IPS DF 4.7 (cell line): ENCODE data around the gene KRTAP10-4.
"Not testable (repeated sequence)": the region's sequence is repeated elsewhere in the genome, so short reads cannot be mapped to it uniquely, and the experiment has no call there.

Source experiments
- DNase-seq: peaks from one replicate; pipeline ENCODE4 v3.0.0-alpha.2; 2013; ENCODE audit warnings: low spot score; ENCODE audit errors: extremely low read depth

KRTAP10-4 gene

DNA sequence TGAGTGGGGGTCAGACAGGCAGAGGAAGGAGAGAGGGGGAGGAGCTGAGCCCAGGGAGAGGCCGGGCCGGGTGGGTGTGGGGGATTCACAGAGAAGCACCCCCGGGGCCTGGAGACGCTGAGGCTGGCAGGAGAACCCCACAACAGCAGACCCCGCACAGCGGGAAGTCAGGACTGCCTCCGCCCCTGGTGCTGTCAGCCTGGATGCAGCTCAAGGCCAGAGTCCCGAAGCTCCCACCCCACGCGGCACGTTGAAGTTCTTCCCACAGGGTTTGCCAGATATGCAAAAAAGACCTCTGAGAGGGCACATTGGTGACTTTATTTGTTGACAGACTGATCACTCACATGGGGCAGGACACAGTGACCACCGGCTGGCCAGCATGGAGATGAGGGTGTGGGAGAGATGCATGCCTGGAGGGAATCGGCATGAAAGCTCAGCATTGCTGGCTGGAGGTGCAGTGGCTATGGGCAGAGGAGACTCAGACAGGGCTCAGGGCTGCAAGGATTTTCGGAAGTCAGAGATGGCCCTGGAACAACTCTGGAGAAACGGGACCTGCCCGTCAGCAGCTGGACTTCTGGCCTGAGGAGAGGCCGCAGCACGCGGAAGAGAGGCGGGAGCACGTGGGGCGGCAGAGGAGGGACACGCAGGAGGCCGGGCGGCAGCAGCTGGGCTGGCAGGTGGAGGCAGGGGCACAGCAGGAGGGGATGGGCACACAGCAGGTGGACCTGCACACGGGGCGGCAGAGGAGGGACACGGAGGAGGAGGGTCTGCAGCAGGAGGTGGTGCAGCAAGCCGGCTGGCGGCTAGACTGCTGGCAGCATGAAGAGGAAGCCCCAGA lies 15.8 kb upstream of the KRTAP10-4 start:
- no peak for DNase-seq

DNA sequence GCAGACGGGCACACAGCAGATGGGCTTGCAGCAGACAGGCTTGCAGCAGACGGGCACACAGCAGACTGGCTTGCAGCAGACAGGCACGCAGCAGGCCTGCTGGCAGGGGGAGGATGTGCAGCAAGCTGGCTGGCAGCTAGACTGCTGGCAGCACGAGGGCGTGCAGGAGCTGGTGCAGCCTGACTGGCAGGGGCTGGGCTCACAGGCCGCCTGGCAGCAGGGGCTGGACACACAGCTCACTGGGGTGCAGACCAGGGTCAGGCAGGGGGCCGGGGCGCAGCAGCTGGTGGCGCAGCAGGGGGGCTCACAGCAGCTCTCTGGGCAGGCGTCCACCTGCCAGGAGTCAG lies 15.2 kb upstream of the KRTAP10-4 start:
- DNase-seq, result not testable (repeated sequence)

DNA sequence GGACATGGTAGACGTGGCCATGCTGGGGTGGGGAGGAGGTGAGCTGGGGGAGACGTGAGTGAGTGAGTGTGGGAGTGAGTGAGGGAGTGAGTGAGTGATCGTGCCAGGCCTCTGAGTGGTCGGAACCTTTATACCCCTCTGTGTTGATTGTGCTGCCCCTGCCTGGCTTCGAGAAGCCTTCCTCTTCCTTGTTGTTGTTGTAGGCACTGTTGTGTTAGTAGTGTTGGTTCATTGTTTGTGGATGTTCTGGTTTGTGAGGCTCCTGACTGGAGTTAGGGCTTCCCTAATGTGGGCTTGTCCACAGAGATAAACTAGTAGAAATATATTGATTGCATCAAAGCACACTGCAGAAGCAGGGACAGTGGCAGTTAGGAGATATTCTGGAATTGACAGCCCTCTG lies 14.8 kb upstream of the KRTAP10-4 start, which contains the start of gene KRTAP10-3:
Gene KRTAP10-3, minus strand, starts transcription at position 101 of the 400 bp plus-strand sequence. Its CDS starts 80 bp downstream, at position 21.
- DNase-seq, result no peak

DNA sequence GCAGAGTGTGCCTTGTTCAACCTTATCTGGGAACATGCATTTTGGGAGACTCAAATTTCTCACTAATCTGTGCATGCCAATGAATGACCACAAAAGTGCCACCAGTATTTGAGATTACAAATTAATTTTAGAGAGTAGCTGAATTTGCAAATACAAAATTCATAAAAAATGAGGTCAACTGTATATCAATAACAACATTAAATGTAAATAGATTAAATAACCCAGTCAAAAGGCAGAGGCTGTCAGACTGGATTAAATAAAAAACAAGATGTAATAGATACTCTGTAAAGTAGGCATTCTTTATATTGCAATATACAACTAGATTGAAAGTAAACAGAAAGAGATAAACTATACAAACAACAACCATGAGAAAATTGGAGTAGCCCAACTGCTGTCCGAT lies 9.4 kb upstream of the KRTAP10-4 start:
- DNase-seq, result no peak

DNA sequence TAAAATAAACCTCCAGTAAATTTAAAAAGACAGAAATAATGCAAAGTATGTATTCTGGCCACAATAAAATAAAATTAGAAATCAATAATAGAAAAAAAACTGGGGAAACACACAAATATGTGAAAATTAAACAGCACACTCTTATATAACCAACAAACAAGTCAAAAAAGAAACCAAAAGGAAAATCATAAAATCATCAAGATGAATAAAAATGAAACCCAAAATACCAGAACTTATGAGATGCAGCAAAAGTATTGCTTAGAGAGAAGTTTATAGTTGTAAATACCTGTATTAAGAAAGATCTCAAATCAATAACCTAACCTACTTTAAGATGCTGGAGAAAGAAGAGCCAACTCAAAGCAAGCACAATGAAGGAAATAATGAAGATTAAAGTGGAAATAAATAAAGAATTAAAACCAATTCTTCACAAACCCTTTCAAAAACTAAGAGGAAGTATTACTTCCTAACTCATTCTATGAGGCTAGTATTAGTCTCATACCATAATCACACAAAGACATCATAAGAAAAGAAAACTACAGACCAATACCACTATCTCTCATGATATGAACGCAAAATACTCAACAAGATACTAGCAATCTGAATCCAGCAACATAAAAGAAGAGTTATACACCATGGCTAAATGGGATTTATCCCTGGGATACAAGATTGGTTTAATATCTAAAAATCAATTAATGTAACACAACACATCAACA lies 8.5 kb upstream of the KRTAP10-4 start:
- DNase-seq, result no peak

DNA sequence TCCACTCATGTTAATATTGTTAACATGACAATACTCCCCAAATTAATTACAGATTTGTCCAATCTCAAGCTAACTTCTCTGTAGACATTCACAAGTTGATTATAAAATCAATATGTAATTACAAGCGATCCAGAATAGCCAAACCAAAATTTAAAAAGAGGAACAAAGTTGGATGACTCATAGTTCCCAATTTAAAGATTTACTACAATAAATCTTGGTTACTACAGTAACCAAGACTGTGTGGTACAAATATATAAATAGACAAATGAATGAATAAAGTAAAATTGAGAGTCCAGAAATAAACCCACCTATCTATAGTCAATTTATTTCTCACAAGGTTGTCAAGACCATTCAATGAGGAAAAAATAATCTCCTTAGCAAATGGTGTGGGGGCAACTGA lies 7.1 kb upstream of the KRTAP10-4 start:
- no peak for DNase-seq

DNA sequence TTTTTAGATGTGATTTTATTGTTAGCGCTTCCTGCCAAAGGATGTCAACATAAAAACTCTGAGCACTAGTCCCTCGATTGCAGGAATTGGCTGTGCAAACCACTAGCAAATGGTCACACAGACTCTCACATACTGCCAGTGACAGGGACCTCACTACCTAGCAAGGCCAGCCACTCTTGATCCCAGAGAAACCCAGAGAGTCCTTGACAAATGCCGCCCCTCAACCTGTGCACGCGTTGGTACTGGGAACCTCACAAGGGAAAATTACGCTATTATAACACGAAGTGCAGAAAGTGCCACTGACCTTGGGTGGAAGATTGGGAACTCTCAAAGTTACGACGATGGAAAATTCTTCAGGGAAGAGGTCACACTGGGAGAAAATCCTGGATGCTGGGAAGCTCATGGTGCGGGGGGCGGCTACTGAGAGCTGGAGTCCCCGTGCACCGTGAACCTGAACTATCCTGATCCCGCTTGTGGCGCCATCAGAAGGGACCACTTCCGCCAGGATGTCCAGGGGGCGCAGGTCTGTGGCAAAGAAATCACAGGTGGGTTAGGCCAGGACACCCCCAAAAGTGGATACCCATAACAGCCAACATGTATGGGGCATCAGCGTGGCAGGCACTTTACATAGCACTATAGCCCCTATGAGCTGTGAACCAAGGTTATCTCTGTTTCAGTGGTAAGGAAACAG lies 5.9 kb upstream of the KRTAP10-4 start:
- DNase-seq, result no peak

DNA sequence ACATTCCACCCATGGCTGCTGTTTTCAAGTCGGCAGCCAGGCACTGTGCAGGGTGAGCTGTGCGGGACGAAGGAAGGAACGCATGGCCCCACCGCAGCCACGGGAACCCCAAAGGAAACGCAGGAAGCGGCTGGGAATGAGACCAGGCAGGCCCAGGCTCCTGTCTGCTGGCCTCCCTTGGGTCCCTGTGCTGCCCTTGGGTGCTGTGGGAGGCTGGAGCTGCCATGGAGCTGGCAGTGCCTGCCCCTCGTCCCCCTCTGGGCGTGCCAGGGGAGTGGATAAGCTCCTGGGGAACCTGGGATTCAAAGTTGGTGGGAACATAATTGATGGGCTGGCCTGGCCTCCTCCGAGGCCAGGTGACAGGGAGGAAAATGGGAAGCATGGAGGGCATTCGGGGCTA lies 5.3 kb upstream of the KRTAP10-4 start:
- DNase-seq, result no peak

DNA sequence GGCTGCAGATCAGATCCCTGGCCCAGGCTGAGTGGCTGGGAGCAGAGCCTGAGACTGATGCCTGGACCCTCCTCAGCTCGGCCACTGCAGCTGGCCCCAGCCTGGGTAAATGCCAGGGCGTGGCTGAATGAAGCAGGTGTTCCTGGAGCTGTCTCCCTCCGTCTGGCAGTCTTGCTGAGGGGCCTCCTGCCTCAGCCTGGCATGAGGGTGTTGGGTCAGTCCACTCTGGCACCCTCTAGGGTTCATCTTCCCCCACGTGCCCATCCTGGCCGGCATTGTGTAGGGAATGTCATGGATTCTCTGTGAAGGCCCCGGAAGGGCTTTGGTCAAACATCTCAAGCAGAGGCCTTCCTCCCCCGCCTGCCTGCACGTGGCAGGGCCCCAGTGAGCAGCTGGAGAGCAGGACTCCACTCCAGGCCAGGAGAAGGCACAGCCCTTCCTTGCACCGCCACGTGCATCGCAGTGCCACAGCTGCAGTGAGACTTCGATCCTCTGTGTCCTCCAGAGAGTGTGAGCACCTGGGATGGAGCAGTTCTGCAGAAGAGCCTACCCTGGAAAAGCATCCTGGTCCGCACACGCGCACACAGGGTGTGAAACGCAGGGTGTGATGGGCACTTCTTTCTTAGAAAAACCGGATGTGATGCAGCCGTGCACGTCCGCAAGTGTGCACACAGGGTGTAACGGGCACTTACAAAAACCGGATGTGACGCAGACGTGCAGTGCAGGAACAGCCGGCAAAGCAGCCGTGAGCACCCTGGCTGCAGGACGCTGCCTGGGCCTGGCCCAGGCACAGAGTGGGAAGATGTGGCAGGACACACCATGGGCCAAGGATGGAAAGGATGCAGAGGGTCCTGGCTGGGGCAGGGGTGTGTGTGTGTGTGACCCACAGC lies 4.6 kb upstream of the KRTAP10-4 start:
- no peak for DNase-seq

DNA sequence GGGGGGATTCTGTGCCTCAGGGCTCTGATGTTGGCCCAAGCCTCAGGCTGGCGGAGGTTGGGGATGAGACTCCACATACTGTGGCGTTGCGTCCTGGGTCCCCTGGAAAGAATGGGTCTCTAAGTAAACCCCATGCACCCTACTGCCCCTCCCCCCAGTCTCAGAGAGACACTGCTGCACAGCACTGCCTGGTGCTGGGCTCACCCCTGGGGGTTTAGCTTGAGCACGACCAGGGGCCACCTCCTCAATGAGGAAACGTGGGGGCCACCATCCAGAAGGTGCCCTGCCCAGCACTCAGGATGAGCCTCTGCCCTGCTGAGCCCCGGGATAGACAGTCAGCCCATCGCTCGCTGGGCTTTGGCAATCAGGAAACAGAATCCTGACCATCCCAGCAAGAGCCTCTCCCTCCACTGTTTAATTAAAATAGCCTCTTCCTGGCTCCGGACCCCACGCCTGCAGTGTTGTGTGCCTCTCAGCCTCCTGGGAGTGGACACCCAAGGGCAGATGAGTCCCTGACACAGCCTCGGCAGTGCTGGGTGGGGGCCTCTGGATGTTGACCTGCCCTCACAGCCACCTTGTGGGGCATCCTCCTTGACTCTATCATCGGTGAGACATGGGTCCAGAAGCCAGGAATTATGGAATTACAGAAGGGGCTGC lies 3.5 kb upstream of the KRTAP10-4 start:
- DNase-seq, result no peak

DNA sequence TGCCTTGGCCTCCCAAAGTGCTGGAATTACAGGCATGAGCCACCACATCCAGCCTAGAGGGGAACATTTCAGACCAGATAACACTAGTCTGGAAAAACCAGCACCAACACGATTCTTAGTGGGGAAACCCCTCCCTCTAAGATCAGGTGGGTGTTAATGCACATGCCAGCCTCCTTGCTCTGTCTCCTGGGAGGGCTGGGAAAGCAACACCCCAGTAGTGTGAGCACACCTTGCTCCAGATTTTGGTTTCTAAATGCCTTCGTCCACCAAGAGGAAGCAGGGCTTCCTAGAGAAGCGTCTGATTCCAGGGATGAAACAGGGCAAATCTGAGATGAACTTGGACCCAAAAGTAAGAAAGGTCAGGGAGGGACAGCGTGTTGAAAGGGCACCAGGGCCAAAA lies 2.2 kb upstream of the KRTAP10-4 start:
- DNase-seq, result no peak

DNA sequence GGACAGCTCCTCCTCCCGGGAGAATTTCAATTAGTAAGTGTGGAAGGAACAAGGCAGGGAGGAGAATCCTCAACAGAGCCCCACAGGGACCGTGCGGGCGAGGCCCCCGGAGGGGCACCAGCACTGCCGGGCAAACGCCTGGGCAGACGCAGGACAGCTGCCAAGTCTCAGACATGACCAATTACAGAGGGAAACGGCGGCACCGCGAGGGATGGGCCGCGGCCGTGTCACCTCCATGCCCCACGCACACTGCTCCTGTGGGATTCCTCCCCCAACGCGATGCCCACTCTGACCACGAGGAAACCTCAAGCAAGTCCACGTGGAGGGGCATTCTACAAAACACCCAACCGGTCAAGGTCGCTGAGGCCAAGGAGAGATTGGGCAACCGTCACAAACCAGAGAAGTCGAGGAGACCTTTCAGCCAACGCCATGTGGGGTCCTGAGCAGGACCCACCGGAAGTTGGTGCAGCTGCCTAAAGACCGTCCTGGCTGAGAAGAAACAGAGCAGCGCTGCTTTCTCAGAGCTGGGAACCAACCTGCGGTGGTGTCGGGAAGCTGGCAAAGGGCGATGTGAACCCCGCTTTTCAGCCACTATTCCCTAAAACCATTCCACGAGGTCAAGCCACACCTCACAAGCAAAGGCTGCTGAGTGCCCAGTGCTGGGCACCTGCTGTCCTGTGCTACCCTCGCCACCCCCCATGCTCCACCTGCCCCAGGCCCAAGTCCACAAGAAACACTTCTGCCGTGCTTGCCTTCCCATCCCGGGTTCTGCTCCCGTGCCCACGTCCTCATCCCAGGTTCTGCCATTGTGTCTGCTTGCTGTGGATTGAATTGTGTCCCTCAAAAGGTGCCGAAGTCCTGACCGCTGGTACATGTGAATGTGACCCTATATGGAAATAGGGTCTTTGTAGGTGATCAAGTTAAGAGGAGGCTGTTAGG lies 1.4 kb upstream of the KRTAP10-4 start:
- DNase-seq, result no peak

DNA sequence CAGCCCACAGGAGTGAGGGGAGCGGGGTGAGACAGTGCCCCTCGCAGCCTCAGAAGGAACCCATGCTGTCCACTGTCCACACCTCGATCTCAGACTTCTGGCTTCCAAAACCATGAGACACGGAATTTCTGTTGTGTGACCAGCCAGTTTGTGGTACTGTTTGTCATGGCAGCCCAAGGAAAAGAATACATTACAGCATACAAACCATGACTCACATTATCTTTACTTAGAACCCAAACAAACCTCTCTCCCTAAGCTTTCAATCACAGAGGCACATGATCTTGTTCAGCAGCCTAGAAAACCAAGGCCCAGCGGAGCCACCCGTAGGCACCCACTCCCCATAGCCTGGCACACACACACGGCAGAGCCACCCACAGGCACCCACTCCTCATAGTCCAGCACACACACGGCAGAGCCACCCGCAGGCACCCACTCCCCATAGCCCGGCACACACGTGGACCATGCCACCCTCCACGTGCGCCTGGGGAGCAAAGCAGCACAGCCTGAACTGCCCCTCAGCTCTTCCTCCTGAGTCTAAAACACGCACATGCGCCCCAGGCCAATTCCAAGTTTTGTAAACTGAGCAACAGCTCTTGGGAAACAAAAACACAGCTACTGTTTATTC lies 458 bp upstream of the KRTAP10-4 start:
- DNase-seq, result no peak

DNA sequence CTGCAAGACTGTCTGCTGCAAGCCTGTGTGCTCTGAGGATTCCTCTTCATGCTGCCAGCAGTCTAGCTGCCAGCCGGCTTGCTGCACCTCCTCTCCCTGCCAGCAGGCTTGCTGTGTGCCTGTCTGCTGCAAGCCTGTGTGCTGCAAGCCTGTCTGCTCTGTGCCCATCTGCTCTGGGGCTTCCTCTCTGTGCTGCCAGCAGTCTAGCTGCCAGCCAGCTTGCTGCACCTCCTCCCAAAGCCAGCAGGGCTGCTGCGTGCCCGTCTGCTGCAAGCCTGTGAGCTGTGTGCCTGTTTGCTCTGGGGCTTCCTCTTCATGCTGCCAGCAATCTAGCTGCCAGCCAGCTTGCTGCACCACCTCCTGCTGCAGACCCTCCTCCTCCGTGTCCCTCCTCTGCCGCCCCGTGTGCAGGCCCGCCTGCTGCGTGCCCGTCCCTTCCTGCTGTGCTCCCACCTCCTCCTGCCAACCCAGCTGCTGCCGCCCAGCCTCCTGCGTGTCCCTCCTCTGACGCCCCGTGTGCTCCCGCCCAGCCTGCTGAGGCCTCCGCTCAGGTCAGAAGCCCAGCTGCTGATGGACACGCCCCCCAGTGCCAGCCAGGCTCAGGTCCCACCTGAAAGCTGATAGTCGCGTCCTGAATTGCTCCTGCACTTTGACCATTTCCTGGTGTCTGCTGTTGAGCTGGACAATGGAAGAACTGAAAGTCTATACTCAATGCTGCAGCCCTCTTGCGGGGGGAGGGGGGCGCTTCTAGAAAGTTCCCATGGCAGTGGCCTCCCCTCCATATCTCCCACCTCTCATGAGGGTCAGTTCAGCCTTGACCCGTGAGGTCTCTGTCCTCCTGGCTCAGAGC lies 1.2 kb downstream of the KRTAP10-4 start:
- no peak for DNase-seq

DNA sequence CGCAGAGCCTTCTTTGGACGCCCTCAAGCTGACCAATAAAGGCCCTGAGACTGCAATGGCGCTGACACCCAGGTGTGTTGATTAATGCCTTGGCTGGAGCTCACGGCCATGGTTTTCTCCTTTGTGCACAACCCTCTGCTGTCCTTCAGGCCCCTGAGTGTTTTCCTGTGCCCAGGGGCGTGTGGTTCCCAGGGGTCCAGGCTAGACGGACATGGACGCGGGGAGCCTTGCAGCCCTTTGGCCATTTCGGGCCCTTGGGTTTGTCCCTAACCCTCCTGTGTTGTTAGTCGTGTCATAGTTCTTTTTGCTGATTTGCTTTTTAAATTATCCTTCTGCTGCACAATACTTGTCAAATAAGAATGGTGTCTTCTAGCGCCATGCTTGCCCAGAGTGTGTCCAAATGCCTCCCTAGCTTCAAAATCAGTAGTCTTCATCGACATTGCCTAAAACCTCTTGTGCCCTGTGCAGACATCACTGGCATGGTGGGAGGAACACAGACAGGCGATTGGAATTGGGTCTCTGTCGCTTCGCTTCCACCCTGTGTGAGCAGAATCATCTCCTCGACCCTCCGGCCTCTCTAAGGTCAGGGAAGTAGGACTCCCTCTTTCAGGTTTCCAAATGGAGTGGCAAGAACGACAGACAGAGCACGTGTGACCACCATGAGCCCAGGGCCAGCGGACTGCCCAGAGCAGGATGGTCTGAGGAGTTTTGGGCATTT lies 1.9 kb downstream of the KRTAP10-4 start:
- DNase-seq, result no peak

DNA sequence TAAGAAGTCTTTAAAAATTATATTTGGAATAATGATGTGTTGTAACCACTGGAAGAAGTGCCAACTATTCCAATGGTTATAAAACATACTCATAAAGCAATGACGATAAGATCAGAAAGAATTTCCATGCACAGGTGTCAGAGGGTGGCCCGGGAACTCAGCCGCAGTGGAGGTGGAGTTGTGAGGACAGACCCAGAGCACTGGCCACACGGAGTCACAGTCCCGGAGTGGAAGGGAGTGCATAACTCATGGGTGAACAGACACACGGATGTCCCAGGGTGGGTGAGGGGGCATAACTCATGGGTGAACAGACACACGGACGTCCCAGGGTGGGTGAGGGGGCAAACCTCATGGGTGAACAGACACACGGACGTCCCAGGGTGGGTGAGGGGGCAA lies 2.5 kb downstream of the KRTAP10-4 start:
- DNase-seq, result no peak

DNA sequence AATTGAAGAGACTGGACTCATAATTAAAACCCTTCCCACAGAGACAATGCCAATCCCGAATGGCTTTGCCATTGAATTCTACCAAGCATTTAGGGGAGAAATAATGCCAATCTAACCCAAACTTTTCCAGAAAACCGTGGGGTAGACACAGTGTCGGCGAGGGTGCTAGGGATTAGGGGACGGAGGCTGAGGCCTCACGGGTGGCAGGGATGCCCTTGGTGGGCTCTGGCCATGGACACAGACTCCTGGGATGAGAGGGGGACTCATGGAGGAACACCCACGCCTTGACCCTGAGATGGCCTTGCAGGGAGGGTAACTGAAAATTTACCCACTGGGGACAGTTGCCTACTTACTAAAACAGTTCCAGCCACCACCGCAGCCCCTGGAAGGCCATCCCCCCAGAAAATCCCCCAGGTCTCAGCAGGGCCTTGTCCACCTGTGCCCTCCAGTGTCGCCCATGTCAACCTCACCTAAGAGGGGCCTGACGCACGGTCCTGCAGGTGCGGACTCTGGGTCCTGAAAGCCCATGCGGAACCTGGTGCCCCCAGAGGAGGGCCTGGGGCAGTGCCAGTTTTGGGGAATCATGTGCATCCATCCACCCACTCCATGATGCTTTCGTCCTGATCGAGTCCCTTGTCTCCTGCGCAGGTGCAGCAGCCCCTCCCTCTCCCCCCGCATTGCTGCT lies 5.0 kb downstream of the KRTAP10-4 start:
- DNase-seq, result no peak
